CD4-positive, alpha-beta T cell treated with Interleukin-17A for 1 hour (primary cell): Measurements from ENCODE around the gene MED27.

ENCODE experiments used
- DNase-seq: peaks from one replicate; pipeline ENCODE4 v3.0.0-alpha.2; 2020

Gene MED27

GRCh38 chr9:131847665-131848354 lies 231.9 kb downstream of the MED27 start:
- no peak for DNase-seq

- no peak for DNase-seq
These were observed 234.1 kb downstream of the MED27 start for GRCh38 chr9:131845305-131846298.

DNA sequence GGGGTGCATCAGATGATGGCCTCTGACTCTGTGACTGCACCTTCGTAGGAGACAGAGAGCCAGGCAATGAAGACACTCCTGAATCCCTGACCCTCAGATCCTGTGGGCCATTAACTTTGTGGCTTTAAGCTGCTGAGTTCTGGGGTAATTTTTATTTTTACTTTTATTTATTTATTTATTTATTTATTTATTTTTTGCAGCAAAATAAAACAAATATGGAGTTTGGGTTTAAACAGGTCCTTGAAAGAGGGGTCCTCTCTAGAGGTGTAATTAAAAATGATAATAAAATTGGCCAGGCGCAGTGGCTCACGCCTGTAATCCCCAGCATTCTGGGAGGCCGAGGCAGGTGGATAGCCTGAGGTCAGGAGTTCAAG lies 234.9 kb downstream of the MED27 start:
- no peak for DNase-seq

GRCh38 chr9:131843989-131844744 lies 235.5 kb downstream of the MED27 start:
- no peak for DNase-seq

DNA sequence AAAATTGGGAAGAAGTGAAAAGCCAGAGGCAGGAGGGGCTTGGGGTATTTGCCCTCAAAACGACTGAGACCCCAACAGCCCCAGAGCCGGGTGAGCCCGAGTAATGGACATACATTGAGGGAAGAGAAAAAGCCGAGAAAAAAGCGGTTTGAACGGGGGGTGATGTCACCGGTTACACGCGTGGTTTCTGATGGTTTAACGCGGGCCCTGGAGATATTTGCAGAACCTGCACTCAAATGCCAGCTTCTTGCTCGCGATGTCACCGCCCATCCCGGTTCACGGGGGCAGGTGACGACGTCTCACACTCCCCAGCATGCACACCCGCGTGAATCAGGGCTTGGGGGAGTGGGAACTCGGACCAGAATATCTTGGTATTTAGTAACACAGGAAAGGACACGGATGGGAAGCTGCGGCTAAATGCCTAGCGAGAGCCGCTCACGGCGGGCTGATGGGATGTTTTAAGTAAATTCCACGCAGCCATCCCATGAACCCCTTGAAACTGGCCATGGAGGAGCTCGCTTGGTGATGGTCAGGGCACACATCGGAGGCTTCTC lies 237.8 kb downstream of the MED27 start:
- DNase-seq: no peak

GRCh38 chr9:131840751-131841702 lies 238.6 kb downstream of the MED27 start:
- DNase-seq: no peak

DNA sequence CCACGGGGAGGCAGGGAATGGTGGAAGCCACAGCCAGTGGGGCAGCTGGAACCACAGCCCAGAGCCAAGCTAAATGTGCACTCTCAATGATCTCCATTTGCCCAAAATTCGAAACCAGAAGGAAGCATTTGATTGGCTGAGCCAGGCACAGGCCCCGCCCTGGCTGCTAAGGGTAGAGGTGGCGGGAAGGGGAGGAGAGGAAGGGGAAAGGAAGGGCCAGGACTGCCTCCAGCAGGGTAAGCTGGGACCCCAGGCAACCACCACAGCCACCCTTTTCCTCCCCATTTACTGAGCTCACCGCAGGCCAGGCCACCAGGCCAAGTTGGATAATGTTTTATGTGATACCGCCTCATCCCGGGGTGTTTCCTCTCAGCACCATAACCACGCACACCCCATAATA lies 239.4 kb downstream of the MED27 start:
- peak; percentile 43 for DNase-seq

- peak; percentile 61 for DNase-seq
These were observed 240.2 kb downstream of the MED27 start for GRCh38 chr9:131839281-131840084.

DNA sequence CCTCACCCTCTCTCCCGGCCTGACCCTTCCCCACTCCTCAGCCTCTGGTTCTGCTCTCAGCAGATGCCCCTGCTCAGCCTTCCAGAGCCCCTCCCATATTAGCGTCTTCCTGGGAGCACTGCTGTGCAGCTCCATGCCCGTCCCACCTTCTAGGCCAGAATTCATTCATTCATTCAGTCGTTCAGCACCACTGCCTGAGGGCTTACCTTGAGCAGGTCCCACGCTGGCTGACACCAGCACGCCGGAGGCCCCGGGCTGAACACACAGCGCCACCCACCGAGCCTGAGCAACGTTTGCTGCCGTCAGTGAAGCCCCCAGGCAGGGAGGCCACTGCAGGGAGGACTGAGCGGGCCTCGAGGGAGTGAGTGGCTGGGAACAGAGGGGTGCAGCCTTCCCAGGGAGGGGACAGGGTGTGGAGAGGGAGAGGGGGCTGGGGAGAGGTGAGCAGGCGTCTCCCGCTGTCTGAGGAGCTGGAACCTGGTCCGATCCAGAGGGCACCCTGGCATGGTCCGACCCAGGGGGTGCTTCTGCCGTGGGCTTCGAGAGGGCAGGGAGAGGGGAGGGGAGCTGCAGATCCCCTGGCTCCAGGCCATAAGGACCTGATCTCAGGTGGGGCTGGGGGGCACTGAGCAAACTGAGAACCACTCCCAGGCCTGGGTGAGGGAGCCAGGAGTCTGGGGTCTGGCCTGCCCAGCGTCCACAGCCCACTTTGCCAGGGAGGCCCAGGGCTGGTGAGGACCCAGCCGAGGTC lies 241.0 kb downstream of the MED27 start:
- DNase-seq: no peak

- no peak for DNase-seq
These were observed 241.8 kb downstream of the MED27 start for GRCh38 chr9:131837836-131838235.

DNA sequence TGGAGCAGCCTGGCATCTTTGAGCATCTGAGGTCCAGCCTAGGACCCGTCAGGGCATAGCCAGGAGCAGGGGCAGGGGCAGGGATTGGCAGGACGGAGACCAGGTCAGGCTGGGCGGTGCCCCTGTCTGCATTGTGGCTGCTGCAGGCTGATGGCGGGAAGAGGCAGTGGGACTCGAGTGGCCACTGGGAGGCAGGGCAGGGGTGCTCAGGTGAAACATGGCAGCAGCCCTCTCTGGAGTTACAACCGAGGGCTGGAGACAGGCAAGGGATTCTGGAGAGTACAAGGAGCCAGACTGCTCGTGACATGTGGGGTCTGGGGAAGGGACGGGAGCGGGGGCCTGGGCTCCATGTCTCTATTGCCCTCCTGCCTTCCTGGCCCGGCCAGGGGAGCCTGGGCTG lies 242.4 kb downstream of the MED27 start:
- DNase-seq: no peak

- no peak for DNase-seq
These were observed 242.9 kb downstream of the MED27 start for GRCh38 chr9:131836607-131837315.

- no peak for DNase-seq
These were observed 243.6 kb downstream of the MED27 start for GRCh38 chr9:131836021-131836420.

DNA sequence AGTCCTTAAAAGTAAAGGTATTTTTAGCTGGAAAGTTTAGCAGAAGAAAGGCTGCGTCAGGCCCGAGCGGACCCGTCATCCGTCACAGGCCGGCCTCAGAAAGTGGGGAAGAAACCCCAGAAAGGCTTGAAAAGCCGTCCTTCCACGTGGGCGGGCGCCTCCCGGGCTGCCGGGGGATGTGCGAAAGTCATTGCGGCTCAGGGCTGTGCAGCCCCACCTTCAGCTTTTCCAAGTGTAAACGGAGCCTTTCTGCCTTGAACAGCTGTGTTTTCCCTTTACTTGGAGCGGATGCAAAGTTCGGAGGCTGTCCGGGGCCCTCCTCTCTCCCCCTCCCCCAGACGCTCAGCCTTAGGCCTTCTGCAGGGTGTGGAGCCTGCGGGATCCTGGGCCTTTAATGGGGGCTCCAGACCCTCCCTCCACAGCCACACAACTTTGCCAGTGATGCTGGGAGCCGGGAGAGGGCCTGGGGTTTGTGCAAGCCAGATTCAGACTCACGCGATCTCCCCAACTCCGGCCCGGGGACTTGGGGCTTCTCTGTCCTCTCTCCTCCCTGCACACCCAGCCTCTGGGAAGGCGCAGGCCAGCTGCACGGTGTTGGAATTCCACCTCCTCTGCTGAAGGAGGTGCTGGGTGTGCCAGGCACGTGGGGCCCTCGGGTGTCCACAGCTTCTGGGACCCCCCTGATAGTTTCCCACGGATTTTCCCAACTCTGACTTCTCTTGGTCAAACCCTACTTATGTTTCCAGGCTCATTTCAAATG lies 244.3 kb downstream of the MED27 start:
- no peak for DNase-seq

DNA sequence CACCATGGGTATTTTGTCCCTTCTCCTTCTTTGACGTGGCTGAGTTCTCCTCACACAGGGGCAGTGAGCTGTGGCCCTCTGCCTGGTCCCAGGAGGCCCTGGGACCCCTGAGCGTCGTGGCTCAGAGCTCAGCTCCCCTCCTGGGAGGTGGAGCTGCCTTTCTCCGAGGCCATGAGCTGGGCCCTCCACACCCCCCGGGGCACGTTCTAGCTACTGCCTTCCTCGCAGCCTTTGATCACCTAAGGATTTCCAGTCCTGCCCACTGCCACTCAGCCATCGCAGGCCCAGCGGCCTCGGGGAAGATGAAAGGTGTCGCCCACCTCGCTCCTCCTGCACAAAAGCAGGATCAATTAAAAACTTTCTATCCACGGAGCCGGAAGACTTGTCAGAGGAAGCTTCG lies 244.9 kb downstream of the MED27 start:
- no peak for DNase-seq

DNA sequence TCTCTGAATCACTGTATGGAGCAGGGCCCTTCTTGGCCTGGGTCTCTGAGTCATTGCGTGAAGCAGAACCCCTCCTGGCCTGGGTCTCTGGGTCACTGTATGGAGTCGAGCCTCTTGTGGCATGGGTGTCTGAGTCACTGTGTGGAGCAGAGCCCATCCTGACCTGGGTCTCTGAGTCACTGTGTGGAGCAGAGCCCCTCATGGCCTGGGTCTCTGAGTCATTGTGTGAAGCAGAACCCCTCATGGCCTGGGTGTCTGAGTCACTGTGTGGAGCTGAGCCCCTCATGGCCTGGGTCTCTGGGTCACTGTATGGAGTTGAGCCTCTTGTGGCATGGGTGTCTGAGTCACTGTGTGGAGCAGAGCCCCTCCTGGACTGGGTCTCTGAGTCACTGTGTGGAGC lies 245.8 kb downstream of the MED27 start:
- DNase-seq: no peak

GRCh38 chr9:131833083-131833482 lies 246.6 kb downstream of the MED27 start:
- no peak for DNase-seq

- DNase-seq: no peak
These were observed 248.1 kb downstream of the MED27 start for GRCh38 chr9:131831380-131832165.
